SKM-1 treated with dmso at 0.1 percent for 144 hours (cell line): ENCODE results near the gene FOXL2.

ENCODE experiments used
- DNase-seq: peaks from one replicate; lab custom pipeline; 2025; ENCODE audit not compliant: unreplicated experiment; lab: John Stamatoyannopoulos, UW

FOXL2 gene

DNA sequence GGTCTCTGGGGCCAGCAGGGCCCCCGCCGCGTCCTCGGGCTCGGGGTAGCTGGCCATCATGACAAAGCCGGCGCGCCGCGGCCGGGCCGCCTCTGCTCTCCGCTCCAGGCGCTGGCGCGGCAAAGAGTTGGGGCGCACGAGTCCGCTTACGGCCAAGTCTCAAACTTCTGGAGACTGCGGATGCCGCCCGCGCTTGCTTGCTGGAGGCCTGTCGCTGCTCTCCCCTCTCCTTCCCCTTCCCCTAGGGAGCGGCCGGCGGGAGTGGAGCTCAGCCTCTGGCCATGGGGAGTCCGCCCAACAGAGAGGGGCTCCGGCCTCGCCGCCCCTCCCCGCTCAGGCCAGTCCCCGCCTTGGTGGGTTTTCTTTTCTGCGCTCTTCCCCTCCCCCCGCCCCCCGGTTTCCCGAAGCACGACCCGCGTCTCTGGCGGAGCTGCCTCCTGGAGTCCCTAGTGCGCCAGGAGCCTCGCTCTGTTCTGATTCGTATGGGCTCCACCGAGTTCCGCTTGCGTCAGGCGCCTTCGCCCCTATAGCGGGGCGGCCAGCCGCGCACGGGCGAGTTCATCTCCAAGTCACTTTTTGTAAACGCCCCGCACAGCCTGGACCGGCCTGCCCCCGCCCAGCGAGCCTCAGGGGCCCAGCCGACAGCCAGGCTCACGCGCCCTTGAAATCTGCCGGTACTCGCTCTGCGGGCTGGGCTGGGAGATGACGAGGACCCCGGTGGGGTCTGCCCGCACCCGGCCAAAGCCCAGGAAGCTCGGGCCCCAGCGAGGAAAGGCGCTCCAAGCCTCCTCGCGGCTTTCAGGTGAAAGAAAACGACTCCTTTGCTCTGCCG lies at the start of gene FOXL2, which contains the start of gene FOXL2NB:
TSS of gene FOXL2 (minus strand) at position 475 of the 832 bp plus-strand sequence. CDS start at position 60, 415 bp downstream.
TSS of gene FOXL2NB (plus strand) at position 555 of the 832 bp plus-strand sequence. CDS start at position 703, 148 bp downstream.
- no peak for DNase-seq

DNA sequence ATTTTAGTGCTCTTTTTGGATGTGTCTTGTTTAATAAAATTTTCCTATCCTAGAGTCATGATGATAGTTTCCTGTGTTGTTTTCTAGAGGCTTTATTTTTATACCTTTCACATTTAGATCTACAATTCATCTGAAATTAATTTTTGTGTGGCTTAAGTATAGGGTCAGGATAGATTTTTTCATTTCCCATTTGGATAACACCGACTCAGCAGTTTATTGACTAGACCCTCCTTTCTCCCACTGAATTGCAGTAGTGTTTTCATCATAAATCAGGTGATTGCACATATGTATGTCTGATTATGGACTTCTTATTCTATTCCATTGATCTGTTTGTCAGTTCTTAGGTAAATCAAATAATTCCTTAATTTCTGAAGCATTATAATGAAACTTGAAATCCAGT lies 48.8 kb upstream of the FOXL2 start:
- DNase-seq: no peak

DNA sequence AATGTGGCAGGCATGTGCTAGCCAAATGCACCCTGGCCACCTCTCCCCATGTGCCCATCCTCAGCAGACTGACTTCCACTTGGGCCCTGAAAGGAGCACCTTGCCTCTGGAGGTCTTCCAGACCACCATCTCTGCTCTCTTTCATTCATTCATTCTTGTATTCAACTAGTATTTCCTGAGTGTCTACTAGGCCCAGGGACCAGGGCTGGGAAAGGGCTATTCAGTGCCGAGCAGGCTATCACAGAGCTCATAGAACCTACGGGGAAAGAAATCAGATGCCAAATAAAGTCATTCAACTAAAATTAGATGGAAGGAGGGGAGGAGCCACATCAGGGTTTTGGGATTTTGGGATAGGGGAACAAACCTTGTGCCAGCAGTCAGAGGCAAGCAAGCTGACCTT lies 40.2 kb upstream of the FOXL2 start:
- DNase-seq: no peak

DNA sequence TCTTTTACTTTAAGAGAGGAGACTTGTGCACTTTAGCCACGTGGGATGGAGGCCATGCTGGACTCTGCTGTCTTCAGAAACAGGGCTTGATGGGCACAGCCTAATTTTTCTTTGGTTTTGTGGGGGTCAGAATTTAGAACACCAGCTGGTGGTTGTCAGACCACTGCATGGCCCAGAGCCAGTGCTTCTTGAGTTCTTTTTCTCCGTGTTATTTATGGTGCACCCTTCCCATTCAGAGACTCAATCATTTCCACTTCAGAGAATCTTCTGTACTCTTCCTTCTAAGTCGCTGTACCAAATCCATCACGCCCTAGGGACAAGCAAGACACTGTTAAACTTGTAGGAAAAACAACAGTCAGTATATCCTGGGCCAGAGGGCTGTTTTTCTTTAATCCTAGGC lies 39.0 kb upstream of the FOXL2 start:
- no peak for DNase-seq

DNA sequence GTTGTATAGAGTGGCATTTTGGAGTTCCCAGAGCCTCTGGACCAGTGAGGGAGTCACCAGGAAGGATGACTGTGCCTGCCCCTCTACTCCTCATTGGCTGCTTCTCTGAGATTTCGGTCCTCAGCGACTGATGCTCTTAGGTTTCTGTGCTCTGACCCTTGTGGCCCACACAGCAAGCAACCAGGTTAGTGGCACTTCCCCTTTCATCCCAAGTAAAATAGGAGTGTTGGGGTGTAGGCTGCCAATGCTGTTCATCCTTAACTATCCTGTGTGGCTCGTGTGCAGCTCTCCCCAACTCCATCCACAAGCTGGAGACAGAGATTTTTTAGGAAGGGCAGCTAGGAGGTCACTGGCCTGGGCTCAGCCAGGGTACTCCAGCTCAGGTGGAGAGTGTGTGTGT lies 37.9 kb upstream of the FOXL2 start:
- DNase-seq: no peak

DNA sequence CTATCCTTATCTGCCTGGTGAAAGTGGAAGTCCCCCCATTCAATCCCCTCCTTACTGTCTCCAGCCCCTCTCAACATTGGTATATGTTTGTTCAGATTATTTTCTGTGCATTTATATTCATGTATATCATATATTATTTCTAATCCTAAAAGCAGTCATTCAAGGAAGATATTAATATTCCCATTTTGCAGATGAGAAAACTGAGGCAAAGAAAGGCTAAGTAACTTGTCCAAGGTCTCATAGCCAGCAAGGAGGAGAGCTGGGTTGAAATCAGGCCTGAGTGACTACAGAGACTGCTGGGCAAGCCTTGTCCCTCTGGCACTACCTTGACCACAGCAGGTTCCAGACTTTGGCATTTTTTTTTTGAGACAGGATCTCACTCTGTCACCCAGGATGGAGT lies 29.1 kb upstream of the FOXL2 start:
- no peak for DNase-seq

DNA sequence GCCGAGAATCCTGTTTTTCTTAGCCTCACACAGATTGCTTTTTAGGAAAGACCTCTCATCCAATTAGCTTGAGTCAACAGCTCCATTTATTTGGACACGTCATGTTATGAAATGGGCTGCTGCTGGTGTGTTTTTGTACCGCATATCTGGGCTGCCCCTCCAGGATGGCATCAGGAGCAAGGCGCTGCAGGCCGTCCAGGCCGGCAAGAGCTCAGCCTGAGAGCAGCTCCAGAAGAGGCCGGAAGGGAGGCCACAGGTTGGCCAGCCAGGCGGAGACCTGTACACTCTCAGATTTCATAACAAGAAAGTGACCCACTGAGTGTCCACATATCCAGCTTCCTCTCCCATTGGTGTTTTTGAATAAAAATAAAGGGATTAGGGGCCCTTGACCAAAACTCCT lies 28.4 kb upstream of the FOXL2 start:
- DNase-seq: no peak

DNA sequence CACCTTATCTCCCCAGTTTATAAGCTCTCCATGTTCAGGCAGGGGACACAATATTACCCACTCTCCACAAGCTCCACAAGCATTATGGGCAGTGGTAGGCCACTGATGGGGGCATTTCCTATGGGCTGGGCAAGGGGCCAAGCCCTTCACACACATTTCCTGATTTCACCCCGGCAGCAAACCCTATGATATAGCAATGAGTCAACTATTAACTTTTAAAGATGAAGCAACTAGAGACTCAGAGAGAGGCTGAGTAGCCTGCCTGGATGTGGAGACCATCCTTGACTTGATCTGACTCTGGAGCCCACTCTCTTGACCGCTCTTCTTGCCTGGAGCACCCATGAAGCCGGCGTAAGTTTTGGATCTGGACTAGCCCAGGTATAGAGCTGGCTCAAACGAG lies 27.5 kb upstream of the FOXL2 start:
- DNase-seq: no peak

DNA sequence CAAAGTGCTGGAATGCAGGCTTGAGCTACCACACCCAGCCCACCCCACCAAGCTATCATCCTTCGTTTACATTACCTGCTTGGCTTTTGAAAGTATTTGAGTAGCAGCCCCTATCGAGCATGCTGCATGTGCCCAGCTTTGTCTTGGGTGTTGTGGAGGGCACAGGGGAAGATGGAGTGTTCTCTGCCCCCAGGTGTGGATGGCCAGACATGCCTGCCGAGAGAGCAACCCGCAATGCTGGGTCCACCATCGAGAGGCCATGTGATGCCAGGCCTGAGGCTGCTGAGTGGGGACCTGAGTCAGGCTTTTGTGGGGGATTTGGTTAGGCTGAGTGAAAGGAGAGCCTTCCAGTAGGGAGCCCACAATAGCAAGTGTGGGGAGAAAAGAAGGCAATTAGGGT lies 26.0 kb upstream of the FOXL2 start:
- DNase-seq: no peak

DNA sequence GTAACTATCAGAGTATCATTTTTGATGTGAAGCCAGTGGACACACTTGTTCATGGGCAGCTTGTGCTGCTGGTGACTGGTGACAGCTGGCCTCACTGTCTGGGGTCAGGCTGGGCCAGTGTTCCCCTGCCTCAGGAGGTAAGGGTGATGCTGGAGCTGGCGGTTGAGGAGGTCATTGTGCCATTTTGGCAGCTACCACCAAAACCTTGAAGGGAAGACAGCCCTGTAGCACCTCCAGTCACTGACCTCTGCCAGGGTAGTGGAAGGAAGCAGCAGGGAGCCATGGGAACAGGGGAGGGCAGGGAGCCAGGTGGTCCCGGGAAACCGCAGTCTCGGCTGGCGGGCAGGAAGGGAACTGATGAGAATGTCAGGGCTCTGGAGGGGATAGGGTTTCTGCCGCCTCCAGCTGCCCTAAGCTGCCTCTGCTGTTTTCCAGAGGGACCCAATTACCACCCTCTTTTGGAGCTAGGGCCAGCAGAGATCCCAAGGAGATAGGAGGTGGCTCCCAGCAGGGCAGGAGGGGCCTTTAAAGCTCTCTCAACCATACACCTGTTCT lies 24.9 kb upstream of the FOXL2 start:
- no peak for DNase-seq

DNA sequence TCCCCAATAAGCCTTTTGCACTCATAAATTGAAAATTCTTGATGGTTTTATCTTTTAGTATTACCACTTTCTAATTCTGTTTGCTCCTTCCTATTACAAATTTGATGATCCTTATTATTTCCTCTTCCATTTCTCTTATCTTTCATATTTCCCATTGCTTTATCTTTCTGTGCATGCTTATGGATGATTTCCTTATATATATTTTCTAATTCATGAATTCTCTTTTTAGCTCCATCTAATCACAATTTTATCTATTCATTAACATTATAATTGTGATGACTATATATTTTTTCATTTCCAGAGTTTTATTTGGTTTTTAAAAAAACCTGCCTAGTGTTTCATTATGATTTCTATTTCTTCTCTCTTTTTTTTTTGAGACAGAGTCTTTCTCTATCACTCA lies 18.0 kb upstream of the FOXL2 start:
- DNase-seq: no peak

DNA sequence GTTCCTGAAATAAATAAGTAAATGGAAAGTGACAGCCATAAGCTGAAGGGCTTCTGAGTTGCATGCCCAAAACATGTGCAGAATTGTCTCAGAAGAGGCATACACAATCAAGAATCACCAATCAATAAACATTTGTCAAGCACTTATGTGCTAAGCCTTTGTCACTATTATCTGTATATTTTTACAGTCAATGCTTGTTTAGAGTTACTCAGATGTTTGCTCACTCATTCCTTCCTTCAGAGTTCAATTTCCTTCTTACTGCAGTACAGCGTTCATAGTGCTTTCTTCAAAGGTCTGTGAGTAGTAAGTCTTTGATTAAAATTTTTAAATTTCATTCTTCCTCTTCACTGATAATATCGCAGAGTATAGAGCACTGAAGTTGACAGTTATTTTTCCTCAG lies 17.3 kb upstream of the FOXL2 start:
- DNase-seq: no peak

DNA sequence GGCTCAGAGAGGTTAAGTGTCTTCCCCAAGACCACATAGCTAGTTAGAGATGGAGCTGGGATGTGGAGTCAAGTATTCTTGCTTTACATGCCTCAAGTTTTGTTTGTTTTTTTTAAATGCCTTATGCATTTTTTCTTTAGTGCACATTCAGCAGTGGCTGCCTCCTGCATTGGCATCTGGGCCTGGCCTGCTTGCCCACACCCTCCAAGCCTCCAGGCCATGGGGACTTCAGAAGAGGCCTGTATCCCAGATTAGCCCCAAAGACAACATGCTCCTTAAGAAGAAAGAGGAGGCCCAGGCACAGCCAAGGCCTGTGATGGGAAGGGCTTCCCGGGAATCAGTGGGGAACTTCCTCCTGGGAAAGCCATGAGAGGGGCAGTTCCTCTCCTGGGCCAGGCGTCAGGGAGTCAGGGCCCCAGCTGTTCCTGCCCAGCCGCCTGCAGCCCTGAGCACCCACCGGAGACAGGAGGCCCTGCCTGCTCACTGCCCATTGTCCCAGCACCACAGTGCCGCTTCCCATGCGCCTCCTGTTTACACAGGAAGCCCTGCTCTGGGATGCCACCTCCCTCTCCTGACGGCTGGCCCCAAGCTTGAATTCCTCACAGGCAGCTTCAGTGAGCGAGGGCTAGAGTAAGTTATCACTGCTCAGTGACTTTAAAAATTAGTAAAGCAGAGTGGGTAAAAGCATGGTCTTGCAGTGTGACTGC lies 16.1 kb upstream of the FOXL2 start:
- no peak for DNase-seq

DNA sequence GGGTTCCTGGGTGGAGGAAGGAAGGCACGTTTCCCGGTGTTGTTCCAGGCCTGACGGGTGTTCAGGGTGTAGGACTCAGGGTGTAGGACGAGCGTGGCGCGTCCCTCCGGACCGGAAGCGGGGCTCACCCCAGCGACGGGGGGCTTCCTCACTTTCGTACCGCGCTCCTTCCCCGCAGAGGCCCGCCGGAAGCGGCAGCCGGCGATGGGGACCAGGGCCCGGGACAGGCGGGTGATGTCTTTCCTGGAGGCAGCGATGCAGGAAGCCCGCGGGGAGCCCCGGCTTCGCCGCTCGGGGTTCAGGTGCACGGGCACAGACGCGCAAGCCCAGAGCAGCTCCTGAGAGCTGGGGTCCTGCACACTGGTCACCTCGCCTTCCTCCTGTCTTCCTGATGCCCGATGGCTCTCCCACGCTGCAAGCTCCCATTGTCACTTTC lies 13.5 kb upstream of the FOXL2 start:
- no peak for DNase-seq

DNA sequence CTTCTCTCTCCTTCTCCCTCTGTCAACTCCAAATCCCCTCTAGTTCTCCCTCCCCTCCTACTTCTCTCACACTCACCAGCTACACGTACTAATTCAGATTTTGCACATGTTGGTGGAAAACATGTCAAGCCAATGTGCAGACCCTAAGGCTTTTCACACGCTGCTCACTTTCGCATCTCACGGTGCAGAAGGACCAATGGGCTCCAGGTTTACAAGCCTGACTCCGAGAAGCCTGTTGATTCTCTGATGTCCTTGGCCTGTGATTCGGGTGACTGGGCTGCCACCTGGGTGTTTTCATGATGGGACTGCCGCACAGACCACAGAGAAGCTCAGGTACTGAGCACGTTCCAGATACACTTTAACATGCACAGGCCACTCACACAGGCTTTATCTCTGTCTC lies 3.8 kb upstream of the FOXL2 start:
- no peak for DNase-seq

DNA sequence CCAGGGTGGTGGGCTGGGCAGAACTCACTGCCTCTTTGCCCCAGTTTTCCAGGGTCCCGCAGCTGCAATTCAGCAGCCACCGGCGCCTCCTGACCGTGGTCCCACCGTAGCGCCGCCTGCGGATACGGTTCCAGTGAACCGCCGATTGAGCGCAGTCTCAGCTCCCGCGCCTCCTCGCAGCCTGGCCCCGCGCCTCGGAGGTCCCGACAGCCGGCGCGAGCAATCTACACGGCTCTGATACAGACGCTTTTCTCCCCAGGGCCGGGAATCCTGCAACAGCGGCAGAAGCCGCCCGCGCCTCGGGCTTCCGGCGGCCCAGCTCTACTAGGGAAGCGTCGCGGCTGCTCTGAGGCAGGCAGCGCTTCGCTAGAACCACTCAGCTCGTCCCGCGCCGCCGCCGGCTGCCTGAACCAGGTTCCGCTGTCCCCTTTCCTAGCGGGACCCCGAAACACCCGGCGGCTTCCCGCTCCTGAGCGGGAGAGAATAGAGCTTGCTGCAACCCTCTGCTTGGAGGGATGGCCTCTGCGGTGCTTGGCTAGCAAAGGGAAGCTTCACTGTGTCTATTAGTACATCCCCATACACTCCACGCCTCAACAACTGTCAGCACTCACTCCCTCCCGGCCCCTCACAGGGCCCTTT lies 3.2 kb upstream of the FOXL2 start:
- no peak for DNase-seq

DNA sequence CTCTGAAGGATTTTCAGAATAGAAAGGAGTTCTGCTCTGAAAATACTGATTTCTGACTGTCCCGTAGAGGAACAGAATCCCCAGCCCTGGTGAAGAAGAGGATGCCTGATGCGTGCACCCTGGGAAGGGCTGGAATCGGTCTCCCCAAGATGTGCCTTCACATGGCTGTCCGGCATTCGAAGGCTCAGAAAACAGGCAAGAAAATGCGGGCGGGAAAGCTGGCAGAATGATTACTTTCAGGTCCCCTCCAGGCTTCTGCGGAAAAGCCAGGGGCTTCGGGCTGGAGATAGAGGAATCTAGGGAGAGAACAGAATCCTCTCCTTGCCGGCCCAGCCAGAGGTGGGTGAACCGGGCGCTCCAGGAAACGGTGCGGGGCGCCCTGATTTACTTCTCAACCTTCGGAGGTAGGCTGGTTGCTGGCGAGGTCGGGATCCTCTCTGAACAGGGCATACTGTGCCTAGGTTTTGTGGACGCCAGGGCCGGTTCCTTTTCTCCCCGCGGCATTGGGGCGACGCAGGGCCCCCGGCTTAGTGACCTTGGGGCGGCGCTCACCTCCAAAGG lies 2.6 kb upstream of the FOXL2 start:
- no peak for DNase-seq

DNA sequence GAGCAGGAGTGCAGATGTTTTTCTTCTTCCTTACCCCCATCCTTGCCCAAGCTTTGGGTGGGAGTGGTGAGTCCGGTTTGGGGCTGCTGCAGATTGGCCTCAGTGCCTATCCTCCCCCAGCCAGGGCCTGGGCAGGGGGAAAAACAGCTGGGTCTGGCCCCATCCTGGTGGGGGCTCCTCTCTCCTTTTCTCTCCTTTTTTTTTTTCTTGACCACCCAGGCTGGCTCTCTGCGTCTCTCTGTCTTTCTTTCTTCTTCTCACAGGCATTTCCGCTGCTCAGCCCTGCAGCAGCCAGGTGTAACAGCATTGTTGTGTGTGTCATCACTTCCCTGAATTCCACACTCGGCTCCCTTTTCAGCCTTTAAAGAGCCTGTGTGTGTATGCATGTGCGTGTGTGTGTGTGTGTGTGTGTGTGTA lies 2.1 kb upstream of the FOXL2 start:
- no peak for DNase-seq

DNA sequence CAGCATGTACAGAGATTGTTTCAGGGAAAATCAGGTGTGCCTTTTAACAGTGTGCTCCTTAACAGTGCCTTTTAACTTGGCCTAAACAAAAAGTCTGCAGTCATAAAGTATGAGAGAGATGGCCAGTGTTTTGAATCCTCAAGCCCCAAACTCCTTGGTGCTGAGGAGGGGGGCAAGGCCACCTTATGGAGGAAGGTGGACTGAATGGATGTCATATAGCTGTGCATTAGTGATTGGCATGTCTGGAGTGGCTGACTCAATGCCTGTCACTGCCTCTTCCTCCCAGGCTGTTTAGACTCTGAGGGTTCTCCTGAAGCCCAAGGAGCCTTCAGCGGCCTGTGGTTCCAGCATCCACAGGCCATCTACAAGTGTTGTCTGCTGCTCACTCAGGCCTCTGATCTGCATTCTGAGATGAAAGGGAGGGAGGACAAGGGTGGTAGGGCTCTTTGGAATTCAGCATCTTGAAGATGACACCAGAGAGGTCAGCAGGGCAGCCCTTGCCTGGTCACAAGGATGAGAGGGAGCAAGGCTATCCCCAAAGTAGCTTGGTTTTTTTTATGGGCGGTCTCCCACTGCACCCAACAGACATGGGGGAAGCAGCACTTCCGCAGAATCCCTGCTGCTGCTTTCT lies 1.5 kb upstream of the FOXL2 start:
- no peak for DNase-seq

DNA sequence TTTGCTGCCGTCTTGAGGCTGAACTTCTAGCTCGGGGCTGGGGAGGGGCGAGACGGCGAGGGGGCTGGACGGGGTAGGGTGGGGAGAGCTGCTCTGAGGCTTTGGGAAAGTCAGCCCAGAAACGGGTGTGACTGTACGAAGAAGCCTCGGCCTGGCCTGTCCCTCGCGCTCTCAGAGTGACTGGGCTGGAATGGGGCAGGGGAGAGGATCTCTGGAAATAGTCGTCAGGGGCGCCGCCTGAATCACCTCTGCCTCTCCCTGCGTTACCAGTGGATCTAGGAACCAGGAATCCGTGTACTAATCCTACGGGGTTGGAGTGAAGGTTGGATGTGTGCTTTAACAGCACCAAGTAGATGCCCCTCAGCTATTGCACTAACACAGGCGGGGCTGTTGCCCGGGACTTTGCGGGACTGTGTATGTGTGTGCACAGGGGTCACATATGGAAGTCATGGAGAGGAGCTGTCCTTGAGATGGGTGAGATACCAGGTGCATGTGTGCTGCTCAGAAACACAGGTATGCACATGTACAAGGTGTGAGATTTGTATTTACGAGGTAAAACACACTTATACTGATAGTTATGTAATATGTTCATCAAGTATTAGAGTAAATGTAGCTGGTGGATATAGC lies 671 bp upstream of the FOXL2 start:
- no peak for DNase-seq
